Hematopoietic multipotent progenitor cell treated with erythropoietin and hydrocortisone succinate and interleukin-3 and kit ligand, for 15 days (in vitro differentiated cells): ENCODE data around the gene SLC16A8.
"Not testable (repeated sequence)": the region's sequence is repeated elsewhere in the genome, so short reads cannot be mapped to it uniquely, and the experiment has no call there.

Source experiments
- DNase-seq: peaks from one replicate; pipeline ENCODE4 v3.0.0-alpha.2; 2015; ENCODE audit warnings: low spot score

The SLC16A8 gene

GRCh38 chr22:38086001-38086845, 2.2 kb upstream of the SLC16A8 start:
- DNase-seq, result no peak

DNA sequence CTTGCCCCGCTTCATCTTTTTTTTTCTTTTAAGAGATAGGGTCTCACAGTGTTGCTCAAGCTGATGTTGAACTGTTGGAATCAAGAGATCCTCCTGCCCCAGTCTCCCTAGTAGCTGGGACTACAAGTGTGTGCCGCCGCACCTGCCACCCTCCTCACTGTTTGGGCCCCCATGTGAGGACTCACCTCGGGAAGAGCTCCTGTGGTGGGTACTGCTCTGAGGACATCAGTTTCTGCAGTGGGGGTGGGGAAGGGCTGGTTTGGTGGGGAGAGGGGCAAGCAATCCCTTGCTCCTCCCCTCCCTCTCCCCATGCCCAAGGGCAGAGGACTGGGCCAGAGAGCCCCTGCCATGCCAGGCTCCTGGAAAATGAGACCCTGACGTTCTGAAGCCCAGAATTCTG, 1.5 kb upstream of the SLC16A8 start:
- DNase-seq, result no peak

DNA sequence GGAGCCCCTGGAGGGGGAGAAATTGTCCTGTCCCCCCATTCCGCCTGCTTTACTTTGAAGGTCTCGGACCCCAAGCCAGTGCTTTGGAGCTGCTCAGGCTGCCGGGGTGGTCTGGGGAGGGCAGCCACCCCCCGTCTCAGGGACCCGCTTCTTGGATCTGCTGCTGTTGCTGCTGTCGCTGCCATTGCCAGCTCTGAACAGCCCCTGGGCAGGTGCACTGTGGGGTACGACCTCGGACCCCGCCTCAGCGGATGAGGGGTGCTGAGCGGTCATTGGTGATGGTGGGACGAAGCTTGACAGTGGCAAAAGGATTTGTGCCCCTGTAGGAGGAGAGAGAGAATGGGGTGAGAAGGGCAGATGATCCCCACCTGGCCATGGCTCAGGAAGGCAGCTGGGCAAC, 1.1 kb upstream of the SLC16A8 start:
- DNase-seq, result no peak

DNA sequence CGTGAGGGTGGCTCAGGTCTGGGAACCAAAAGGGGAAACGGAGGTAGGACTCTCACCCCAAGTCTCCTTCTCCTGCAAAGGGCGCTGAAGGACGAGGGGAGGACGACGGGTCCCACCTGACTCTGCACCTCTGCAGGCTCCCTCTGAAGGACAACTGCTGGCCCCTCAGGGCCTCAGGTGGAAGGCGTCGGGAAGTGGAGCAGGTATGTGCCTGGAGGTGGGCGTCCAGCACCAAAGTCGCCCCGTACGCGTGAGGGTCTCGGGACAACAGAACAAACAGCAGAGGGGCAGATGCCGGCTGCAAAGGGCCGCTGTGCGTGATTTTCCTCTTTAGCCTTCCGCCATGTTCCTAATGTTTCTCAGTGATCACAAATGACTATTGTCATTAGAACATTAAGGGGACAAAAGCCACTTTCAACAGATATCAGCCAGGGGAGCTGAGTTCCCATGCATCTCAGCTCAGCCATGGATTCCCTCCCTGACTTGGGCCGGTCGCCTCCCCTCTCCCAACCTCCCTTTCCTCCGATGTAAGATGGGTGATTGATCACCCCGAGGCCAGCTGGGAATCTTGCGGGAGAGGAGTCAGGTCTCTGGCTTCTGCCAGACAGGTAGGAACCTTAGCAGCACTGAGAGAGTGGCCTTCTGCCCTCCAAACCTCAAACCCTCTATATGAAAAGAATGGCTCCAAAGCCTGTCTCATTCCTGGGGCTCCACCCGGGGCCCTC, 836 bp downstream of the SLC16A8 start:
- DNase-seq, result no peak

DNA sequence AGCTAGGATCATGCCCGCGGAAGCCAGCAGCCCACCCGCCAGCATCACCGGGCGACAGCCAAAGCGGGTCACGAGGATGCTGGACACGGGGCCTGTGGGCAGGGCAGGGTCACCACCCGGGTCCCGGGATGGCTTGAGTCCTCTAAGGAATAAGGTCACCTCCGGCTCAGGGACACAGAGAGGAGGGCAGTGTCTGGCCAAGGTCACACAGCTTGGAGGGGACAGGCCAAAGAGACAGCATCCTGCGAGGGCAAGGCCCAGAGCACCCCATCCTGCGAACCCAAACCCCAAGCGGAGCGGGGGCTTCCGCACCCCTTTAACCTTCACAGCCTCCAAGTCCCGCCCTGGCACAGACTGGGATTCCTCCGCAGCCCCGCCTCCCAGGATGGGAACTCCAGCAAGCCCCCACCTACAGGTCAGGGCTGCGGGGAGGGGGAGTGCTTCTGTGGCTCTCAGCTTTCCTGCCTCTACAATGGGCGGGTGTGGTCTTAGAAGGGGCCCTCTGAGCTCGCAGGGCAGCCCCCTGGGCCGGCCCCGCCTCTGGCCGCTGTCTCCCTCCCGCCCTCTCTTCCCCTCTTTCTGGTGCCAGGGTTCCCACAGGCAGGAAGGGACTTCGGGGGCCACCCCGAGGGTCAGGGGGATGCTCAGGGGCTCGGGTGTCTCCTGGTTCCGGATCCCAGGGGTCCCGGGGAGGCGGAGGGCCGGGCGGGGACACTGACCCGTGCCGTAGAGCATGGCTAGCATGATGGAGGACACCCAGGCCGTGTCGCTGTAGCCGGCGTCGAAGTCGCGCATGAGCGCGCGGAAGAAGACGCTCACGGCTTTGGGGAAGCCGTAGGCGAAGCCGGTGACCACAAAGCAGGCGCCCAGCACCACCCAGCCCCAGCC, 1.8 kb downstream of the SLC16A8 start:
- DNase-seq, result no peak

DNA sequence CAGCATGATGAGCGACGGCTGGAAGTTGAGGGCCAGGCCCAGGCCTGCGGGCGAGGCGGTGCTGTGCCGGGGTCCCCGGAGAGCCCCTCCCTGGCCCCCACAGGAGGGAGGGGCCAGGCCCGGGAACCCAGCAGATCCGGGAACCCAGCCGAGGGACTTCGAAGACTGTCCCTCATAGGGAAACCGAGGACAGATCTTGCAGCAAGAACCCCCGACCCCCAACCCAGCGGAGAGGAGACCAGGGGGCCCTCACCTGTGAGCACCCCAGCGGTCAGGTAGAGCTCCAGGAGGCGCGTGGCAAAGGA, 2.4 kb downstream of the SLC16A8 start:
- no peak for DNase-seq

- no peak for DNase-seq
Measured at GRCh38 chr22:38080850-38081635, 2.9 kb downstream of the SLC16A8 start.

DNA sequence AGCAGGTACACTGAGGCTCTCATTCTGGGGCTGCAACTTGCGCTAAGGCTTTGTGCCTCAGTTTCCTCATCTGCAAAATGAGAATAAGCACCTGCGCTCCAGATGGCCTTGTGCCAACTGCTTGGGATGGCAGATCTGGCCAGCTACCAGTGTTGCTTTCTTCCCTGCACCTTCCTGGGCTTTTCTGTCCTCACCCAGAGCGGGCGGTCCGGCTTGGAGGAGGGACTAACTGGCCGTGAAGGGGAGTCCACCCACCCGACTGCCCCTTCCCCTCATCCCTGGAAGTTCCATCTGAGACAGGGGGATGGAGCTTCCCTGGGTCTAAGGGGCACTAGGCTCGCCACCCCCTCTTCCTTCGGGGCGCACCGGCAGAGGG, 3.5 kb downstream of the SLC16A8 start:
- DNase-seq, result no peak

DNA sequence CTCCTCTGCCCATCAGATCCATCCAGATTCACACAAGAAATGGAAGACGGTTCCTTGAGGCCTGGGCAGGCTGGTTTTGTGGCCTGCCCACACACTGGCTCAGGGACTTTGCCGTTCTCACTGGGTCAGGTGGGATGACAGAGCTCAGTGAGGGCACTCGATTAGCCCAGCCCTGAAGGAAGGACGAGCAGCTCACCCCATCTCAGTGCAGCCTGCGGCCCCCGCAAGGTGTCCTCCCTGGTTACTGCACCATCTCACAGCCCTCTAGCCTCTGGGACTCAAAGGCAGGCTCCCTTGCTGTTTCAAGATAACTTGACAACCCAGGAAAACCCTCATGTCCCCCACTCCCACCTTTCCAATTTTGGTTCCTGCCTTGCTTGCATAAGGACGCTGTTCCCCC, 4.2 kb downstream of the SLC16A8 start:
- DNase-seq, result no peak

GRCh38 chr22:38079208-38079607, 4.8 kb downstream of the SLC16A8 start:
- DNase-seq, result not testable (repeated sequence)

DNA sequence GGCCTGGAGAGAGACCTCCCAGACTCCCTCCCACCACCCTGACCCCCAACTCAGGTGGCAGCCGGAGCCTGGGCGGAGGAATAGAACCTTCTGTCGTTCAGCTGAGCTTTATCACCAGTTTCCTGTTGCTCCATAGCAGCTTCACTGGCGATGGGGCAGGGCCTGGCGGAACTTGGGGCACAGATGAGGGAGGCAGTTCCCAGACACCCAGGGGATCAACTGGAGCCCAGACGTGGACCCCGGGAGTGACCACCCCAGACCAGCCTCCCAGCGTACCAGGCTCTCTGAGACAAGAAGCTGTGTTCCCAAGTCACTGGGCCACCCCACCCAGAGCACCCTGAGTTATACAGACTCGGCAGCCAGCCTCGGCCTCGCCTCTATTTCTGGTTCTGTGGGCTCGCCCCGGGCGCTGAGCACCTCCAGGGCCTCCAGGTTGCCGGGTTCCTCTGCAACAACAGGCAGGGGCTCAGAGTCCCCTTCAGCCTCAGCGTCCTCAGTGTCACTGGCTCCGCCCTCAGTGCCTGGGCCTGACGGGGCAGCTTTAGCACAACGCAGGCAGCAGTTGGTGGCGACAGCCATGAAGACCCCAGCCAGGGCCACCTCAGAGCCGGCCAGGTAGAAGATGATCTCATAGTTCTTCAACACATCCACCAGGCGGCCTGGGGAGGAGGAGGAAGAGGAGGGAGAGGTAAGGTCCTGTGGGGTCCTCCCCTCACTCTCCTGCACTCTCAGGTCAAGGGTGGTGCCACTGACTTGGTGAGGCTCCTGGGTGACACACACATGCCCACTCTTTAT, 5.7 kb downstream of the SLC16A8 start:
- DNase-seq, result no peak

GRCh38 chr22:38077595-38077994, 6.4 kb downstream of the SLC16A8 start:
- DNase-seq, result no peak

GRCh38 chr22:38077096-38077495, 6.9 kb downstream of the SLC16A8 start:
- DNase-seq, result no peak

DNA sequence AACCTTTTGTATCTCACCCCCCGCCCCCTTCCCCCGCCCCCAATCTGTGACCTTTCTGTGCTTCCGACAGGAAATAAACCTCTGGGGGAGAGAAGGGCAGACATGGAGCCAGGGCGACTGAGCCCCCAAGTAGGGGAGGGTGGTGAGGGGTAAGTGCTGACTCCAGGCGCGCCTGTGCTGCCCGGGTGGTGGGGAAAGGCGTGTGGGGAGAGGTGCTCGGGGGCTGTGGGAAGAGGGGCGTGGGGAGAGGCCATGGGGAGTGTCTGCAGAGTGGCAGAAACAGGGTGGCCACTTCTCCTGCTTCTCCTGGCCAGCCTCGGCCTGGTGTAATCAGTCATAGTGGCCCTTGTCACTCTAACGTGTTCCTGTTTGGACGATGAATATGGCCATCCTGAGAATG, 8.0 kb downstream of the SLC16A8 start:
- DNase-seq, result no peak

GRCh38 chr22:38075105-38075825, 8.7 kb downstream of the SLC16A8 start:
- no peak for DNase-seq

GRCh38 chr22:38074181-38075104, 9.5 kb downstream of the SLC16A8 start:
- no peak for DNase-seq

- no peak for DNase-seq
Measured at GRCh38 chr22:38073150-38074130, 10.5 kb downstream of the SLC16A8 start.
